GM10266 (cell line): ENCODE results near the gene RPL39.
A peak's percentile ranks its signal among the peaks of the same experiment; 100 is the strongest.
"Not testable (repeated sequence)": the region's sequence is repeated elsewhere in the genome, so short reads cannot be mapped to it uniquely, and the experiment has no call there.

Source experiments
- DNase-seq: peaks from one replicate; pipeline ENCODE4 v3.0.0; 2012; ENCODE audit errors: extremely low spot score
- CTCF ChIP-seq: IDR thresholded peaks from 2 replicates; pipeline ENCODE4 v1.5.1; 2012; ENCODE audit warnings: mild to moderate bottlenecking, low read depth; ENCODE audit not compliant: control insufficient read depth, insufficient read depth; ENCODE audit errors: missing control alignments

The RPL39 gene

GRCh38 chrX:119778829-119779228 is 12.6 kb downstream of the RPL39 start:
- DNase-seq = no peak
- TF ChIP-seq CTCF = no peak

GRCh38 chrX:119775517-119776238 is 15.8 kb downstream of the RPL39 start:
- no peak for DNase-seq
- no peak for TF ChIP-seq CTCF

GRCh38 chrX:119769388-119769787 is 22.0 kb downstream of the RPL39 start:
- DNase-seq = not testable (repeated sequence)

- DNase-seq = not testable (repeated sequence)
These were observed 23.0 kb downstream of the RPL39 start for GRCh38 chrX:119768436-119768835.

GRCh38 chrX:119763836-119764387 is 27.5 kb downstream of the RPL39 start:
- no peak for TF ChIP-seq CTCF

GRCh38 chrX:119763181-119763580 is 28.2 kb downstream of the RPL39 start:
- no peak for TF ChIP-seq CTCF
- DNase-seq = no peak

More at GRCh38 chrX:119763836-119764387, 27.5 kb downstream of the RPL39 start:
- no peak for DNase-seq

DNA sequence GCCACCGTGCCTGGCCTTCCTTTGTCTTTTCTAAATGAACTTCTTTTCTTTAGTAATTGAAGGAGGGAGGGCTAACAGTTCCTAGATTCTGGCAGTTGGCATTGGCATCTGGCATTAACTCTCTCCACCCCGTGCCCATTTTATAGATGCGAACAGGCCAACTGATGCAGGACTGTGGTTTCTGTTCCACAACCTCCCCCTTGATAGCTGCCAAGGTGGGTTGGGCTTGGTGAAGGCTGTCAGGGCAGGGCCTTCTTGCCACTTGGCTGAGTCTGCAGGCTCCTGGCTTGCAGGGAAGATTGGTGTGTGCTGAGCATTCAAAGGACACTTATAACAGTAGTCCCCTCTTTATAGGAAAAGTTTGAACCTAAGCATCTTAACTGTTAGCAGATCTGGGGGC is 28.7 kb downstream of the RPL39 start:
- no peak for TF ChIP-seq CTCF
- no peak for DNase-seq

DNA sequence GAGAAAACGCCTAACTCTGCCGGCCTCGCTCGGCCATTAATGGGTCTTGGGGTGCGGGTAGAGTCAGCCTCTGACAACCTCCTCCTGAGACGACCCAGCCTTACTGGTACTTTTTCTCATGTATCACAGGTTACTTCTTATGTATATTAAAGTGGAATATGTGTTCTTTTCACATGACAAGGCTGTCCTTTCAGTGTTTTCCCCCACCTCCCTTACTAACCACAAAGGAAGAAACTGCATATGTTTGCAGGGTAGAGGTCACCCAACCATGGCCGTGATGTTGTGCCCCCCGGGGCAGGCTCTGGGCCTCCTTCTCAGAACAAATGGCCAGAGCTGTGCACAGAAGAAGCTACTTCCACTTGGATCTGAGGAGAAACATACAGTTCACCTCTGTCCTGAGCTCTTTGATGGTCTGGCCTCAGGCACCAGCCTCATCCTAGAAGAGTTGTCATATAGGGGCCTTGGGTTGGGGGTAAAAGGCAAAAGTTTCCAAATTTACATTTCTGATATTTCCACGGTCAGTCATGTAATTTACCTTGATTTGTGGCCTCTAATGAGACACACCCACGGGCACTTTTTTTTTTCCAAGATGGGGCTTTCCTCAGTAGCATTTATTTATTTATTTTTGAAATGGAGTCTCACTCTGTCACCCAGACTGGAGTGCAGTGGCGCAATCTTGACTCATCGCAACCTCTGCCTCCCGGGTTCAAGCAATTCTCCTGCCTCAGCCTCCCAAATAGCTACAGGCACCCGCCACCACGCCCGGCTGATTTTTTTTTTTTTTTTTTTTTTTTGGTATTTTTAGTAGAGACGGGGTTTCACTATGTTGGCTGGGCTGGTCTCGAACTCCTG is 31.2 kb downstream of the RPL39 start:
- peak; percentile 24 for DNase-seq
- no peak for TF ChIP-seq CTCF
